ENCODE measurements around the gene ANAPC16.

The ANAPC16 gene

GRCh38 chr10:72227826-72228225, 12.0 kb downstream of the ANAPC16 start:
- no peak overlapping the region for H3K27ac ChIP-seq (ENCODE audit: insufficient read depth, low read depth, low read length, poor library complexity, severe bottlenecking)
- peaks cover 9% of the 10 kb centered on the region for H3K36me3 ChIP-seq (ENCODE audit: control insufficient read depth, insufficient read depth, low read length)
- H3K27me3 ChIP-seq (ENCODE audit: control insufficient read depth, insufficient read depth, low read length, poor library complexity, severe bottlenecking) = no peaks in the 10 kb centered on the region
- WGBS, 2 experiments = 87 to 92% methylated on average over 6 of the region's 6 CpGs
- no peaks in the 10 kb centered on the region for H3K9me3 ChIP-seq (ENCODE audit: control insufficient read depth, low read length)
- no peak overlapping the region for H3K4me3 ChIP-seq (ENCODE audit: insufficient read depth, low read depth, low read length)
- H3K4me1 ChIP-seq (ENCODE audit: control insufficient read depth, insufficient read depth, low read length) = peaks cover 9% of the 10 kb centered on the region

GRCh38 chr10:72228318-72228751, 12.5 kb downstream of the ANAPC16 start:
- WGBS, 2 experiments = 84% methylated on average over 2 of the region's 2 CpGs
- no peak overlapping the region for H3K27ac ChIP-seq (ENCODE audit: insufficient read depth, low read depth, low read length, poor library complexity, severe bottlenecking)
- no peaks in the 10 kb centered on the region for H3K27me3 ChIP-seq (ENCODE audit: control insufficient read depth, insufficient read depth, low read length, poor library complexity, severe bottlenecking)
- H3K4me3 ChIP-seq (ENCODE audit: insufficient read depth, low read depth, low read length) = no peak overlapping the region
- H3K36me3 ChIP-seq (ENCODE audit: control insufficient read depth, insufficient read depth, low read length) = peaks cover 14% of the 10 kb centered on the region
- H3K4me1 ChIP-seq (ENCODE audit: control insufficient read depth, insufficient read depth, low read length) = peaks cover 9% of the 10 kb centered on the region
- no peaks in the 10 kb centered on the region for H3K9me3 ChIP-seq (ENCODE audit: control insufficient read depth, low read length)

- Histone ChIP-seq H3K9me3 (ENCODE audit: control insufficient read depth, low read length) (no peaks in the 10 kb centered on the region), H3K27me3 (ENCODE audit: control insufficient read depth, insufficient read depth, low read length, poor library complexity, severe bottlenecking) (no peaks in the 10 kb centered on the region), H3K4me1 (ENCODE audit: control insufficient read depth, insufficient read depth, low read length) (peaks cover 9% of the 10 kb centered on the region), H3K36me3 (ENCODE audit: control insufficient read depth, insufficient read depth, low read length) (peaks cover 23% of the 10 kb centered on the region), H3K27ac (ENCODE audit: insufficient read depth, low read depth, low read length, poor library complexity, severe bottlenecking) (no peak overlapping the region), H3K4me3 (ENCODE audit: insufficient read depth, low read depth, low read length) (no peak overlapping the region)
- 92 to 96% methylated on average over 7 of the region's 8 CpGs for WGBS, 2 experiments
Measured at GRCh38 chr10:72229261-72230251, 13.7 kb downstream of the ANAPC16 start.

- no peak overlapping the region for H3K4me3 ChIP-seq (ENCODE audit: insufficient read depth, low read depth, low read length)
- H3K27me3 ChIP-seq (ENCODE audit: control insufficient read depth, insufficient read depth, low read length, poor library complexity, severe bottlenecking) = no peaks in the 10 kb centered on the region
- H3K4me1 ChIP-seq (ENCODE audit: control insufficient read depth, insufficient read depth, low read length) = no peaks in the 10 kb centered on the region
- H3K9me3 ChIP-seq (ENCODE audit: control insufficient read depth, low read length) = no peaks in the 10 kb centered on the region
- H3K36me3 ChIP-seq (ENCODE audit: control insufficient read depth, insufficient read depth, low read length) = peaks cover 26% of the 10 kb centered on the region
- no peak overlapping the region for H3K27ac ChIP-seq (ENCODE audit: insufficient read depth, low read depth, low read length, poor library complexity, severe bottlenecking)
Measured at GRCh38 chr10:72233621-72234020, 17.8 kb downstream of the ANAPC16 start.

- H3K9me3 ChIP-seq (ENCODE audit: control insufficient read depth, low read length) = no peaks in the 10 kb centered on the region
- H3K4me1 ChIP-seq (ENCODE audit: control insufficient read depth, insufficient read depth, low read length) = no peaks in the 10 kb centered on the region
- WGBS, 2 experiments = 96% methylated on average over 6 of the region's 6 CpGs
- H3K4me3 ChIP-seq (ENCODE audit: insufficient read depth, low read depth, low read length) = no peak overlapping the region
- H3K36me3 ChIP-seq (ENCODE audit: control insufficient read depth, insufficient read depth, low read length) = peaks cover 26% of the 10 kb centered on the region
- H3K27ac ChIP-seq (ENCODE audit: insufficient read depth, low read depth, low read length, poor library complexity, severe bottlenecking) = no peak overlapping the region
- H3K27me3 ChIP-seq (ENCODE audit: control insufficient read depth, insufficient read depth, low read length, poor library complexity, severe bottlenecking) = no peaks in the 10 kb centered on the region
Measured at GRCh38 chr10:72234560-72235095, 18.8 kb downstream of the ANAPC16 start.

- WGBS, 2 experiments = 93 to 95% methylated on average over 5 to 6 of the region's 6 CpGs
- no peaks in the 10 kb centered on the region for H3K27me3 ChIP-seq (ENCODE audit: control insufficient read depth, insufficient read depth, low read length, poor library complexity, severe bottlenecking)
- no peaks in the 10 kb centered on the region for H3K4me1 ChIP-seq (ENCODE audit: control insufficient read depth, insufficient read depth, low read length)
- H3K9me3 ChIP-seq (ENCODE audit: control insufficient read depth, low read length) = no peaks in the 10 kb centered on the region
- no peak overlapping the region for H3K4me3 ChIP-seq (ENCODE audit: insufficient read depth, low read depth, low read length)
- H3K27ac ChIP-seq (ENCODE audit: insufficient read depth, low read depth, low read length, poor library complexity, severe bottlenecking) = no peak overlapping the region
- H3K36me3 ChIP-seq (ENCODE audit: control insufficient read depth, insufficient read depth, low read length) = peaks cover 19% of the 10 kb centered on the region
Measured at GRCh38 chr10:72235544-72236279, 19.9 kb downstream of the ANAPC16 start.

DNA sequence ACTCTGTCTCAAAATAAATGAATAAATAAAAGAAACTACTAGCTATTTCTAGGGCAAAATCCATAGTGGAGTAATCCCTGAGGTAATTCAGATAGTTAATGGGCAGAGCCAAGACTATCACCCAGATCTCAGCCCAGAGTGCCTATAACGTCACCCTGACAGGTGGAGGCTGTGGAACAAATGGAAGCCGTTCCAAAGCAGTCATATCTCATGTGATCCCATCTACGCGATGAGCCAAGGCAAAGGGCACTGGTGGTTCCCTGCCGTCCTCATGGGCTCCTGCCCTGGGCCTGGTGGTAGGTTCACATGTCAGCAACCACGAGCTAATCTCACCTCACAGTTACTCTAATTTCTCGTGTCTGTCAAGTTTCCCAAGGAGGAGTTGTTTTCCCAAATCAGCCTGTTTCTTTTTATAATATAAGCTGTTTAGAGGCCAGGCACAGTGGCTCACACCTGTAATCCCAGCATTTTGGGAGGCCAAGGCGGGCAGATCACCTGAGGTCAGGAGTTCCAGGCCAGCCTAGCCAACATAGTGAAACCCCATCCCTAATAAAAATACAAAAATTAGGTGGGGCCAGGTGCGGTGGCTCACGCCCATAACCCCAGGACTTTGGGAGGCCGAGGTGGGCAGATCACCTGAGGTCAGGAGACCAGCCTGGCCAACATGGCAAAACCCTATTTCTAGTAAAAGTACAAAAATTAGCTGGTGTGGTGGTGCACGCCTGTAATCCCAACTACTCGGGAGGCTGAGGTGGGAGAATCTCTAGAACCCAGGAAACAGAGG, 22.8 kb downstream of the ANAPC16 start:
- Histone ChIP-seq H3K9me3 (ENCODE audit: control insufficient read depth, low read length) (no peaks in the 10 kb centered on the region), H3K4me3 (ENCODE audit: insufficient read depth, low read depth, low read length) (no peak overlapping the region), H3K27ac (ENCODE audit: insufficient read depth, low read depth, low read length, poor library complexity, severe bottlenecking) (no peak overlapping the region), H3K27me3 (ENCODE audit: control insufficient read depth, insufficient read depth, low read length, poor library complexity, severe bottlenecking) (no peaks in the 10 kb centered on the region), H3K4me1 (ENCODE audit: control insufficient read depth, insufficient read depth, low read length) (no peaks in the 10 kb centered on the region), H3K36me3 (ENCODE audit: control insufficient read depth, insufficient read depth, low read length) (peaks cover 10% of the 10 kb centered on the region)
- 94 to 95% methylated on average over 13 of the region's 13 CpGs for WGBS, 2 experiments

DNA sequence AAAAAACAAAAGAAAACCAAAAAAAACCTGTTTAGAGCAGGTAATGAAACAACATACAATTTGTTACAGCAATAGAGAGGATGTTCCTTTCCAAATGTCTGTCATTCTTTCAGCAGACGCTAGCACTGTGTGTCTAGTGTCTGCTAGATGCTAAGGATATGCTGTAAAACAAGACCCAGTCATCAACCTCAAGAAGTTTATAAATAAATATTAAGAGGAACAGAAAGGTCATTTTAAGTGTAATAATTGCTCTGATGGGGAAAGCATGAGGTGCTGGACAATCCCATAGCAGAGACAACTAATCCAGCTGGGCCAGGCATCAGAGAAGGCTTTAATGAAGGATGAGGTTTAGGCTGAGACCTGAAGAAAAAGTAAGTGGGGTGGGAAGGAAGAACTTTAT, 23.6 kb downstream of the ANAPC16 start:
- Histone ChIP-seq H3K27me3 (ENCODE audit: control insufficient read depth, insufficient read depth, low read length, poor library complexity, severe bottlenecking) (no peaks in the 10 kb centered on the region), H3K4me3 (ENCODE audit: insufficient read depth, low read depth, low read length) (no peak overlapping the region), H3K27ac (ENCODE audit: insufficient read depth, low read depth, low read length, poor library complexity, severe bottlenecking) (no peak overlapping the region), H3K36me3 (ENCODE audit: control insufficient read depth, insufficient read depth, low read length) (peaks cover 4% of the 10 kb centered on the region), H3K4me1 (ENCODE audit: control insufficient read depth, insufficient read depth, low read length) (no peaks in the 10 kb centered on the region), H3K9me3 (ENCODE audit: control insufficient read depth, low read length) (no peaks in the 10 kb centered on the region)
- WGBS, 2 experiments = 89 to 100% methylated on average over 1 of the region's 1 CpG

- Histone ChIP-seq H3K4me3 (ENCODE audit: insufficient read depth, low read depth, low read length) (no peak overlapping the region), H3K27ac (ENCODE audit: insufficient read depth, low read depth, low read length, poor library complexity, severe bottlenecking) (no peak overlapping the region), H3K27me3 (ENCODE audit: control insufficient read depth, insufficient read depth, low read length, poor library complexity, severe bottlenecking) (no peaks in the 10 kb centered on the region), H3K36me3 (ENCODE audit: control insufficient read depth, insufficient read depth, low read length) (no peaks in the 10 kb centered on the region), H3K9me3 (ENCODE audit: control insufficient read depth, low read length) (no peaks in the 10 kb centered on the region), H3K4me1 (ENCODE audit: control insufficient read depth, insufficient read depth, low read length) (no peaks in the 10 kb centered on the region)
- WGBS, 2 experiments = 89 to 93% methylated on average over 7 of the region's 7 CpGs
Measured at GRCh38 chr10:72240371-72240770, 24.6 kb downstream of the ANAPC16 start.

All from ectodermal cell (in vitro differentiated cells).